Posterior vena cava (tissue), 2 donors: ENCODE data around the gene HOXD13. TPM values are rescaled to one million over a fixed set of nuclear protein-coding genes. Genes with fewer than 3 reads are reported as not detected.

ENCODE experiments used
- DNase-seq: peaks from one replicate; pipeline ENCODE4 v3.0.0-alpha.2; 2020; ENCODE audit warnings: low spot score
- intact Hi-C, 2 donors: fragments of 100-400 bp; cut with DNase I; formaldehyde crosslinking; loops; one replicate each; pipeline versions ENCODE4 v1.14.1 to v1.14.2; 2022 to 2023
- total RNA-seq, 2 donors: library from RNA; stranded (reverse); fragmentation: NEBNext Ultra II Directional; extraction: Animal tissue kit (Norgen Biotek cat#: 25700); gene quantifications; one replicate each; pipeline ENCODE4 v1.2.1, GENCODE V29; 2021
- donor health status: DM: yes; HTN: yes; CAD: no.
- donor health status: DM: yes; HTN: yes; CAD: no.

The HOXD13 gene
- total RNA-seq, 2 donors from 2014 or later = not detected

DNA sequence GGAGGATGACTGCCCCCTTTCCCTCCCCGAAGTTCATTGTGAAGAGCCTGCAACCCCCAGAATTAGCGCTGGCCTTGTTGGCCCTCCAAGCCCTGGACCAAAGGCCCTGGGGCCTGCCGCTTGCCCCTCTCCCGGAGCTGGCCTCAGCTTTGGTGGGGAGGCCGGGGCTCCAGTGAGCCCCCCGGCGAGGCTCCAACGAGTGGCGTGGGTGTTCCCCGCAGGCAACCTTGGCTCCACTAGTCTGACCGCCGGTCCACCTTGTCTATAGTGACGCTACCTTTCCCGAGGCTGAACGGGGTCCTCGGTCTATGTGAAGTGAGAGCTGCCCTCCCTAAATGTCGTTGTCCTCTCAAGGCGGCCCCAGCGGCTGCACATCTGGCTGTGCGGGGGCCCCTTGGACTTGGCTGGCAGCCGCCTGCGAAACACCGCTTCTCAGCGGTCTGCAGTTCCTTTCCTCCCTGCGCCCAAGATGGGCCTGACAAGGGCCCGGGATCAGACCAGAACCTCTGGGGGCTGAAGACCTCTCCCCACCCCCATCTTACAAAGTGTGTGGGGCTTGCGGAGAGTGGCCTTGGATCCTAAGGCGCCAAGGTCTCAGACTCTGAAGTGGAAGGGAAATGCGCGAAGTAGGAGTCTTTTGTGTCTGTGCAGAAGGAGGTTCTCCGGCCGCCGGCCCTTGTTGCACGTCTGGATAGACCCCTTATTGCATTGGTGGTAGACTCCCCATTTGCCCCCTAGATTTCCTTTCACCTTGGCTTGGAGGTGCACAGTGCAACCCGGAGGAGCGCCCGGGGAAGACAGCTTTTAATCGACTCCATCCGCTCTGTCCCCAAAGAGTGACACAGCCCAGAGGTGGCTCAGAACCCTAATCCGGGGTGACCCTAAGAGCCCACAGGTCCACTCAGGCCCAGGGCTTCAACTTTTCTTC lies 20.1 kb downstream of the HOXD13 start:
- DNase-seq = peak; percentile 76
- intact Hi-C loops = no loop called here

- intact Hi-C loops = no loop called here
- no peak for DNase-seq
Measured at GRCh38 chr2:176114120-176114929, 21.8 kb downstream of the HOXD13 start.

DNA sequence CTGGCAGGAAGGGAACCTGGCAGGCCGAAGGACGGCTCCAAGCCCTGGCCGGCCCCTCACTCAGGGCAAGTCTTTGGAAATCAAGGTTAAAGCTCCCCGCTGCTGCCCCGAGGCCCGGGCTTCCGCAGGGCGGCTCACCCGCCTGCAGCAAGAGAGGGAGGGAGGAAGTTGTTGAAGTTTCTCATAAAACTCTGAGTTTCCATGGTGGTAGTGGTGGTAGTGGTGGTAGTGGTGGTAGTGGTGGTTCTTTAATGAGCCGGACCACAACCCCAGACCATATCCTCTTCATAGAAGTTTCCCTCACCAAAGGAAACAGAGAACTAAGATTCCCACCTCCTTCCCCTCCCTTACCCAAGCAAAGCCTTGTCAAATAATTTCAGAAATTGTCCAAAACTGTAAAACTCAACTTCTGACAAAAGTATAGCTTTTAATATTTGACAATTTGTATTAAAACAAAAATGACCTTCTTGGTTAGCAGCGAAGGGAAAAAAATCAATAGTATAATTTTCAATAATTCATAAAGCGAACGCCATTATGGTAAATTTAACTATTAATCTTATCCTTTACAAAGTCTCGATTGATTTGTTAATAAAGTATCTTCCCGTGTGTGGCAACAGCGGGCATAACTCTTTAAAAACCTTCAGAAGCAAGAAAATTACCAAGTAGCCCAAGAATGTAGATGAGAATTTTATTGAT lies 22.6 kb downstream of the HOXD13 start:
- intact Hi-C loops = no loop called here
- DNase-seq = peak; percentile 75

DNA sequence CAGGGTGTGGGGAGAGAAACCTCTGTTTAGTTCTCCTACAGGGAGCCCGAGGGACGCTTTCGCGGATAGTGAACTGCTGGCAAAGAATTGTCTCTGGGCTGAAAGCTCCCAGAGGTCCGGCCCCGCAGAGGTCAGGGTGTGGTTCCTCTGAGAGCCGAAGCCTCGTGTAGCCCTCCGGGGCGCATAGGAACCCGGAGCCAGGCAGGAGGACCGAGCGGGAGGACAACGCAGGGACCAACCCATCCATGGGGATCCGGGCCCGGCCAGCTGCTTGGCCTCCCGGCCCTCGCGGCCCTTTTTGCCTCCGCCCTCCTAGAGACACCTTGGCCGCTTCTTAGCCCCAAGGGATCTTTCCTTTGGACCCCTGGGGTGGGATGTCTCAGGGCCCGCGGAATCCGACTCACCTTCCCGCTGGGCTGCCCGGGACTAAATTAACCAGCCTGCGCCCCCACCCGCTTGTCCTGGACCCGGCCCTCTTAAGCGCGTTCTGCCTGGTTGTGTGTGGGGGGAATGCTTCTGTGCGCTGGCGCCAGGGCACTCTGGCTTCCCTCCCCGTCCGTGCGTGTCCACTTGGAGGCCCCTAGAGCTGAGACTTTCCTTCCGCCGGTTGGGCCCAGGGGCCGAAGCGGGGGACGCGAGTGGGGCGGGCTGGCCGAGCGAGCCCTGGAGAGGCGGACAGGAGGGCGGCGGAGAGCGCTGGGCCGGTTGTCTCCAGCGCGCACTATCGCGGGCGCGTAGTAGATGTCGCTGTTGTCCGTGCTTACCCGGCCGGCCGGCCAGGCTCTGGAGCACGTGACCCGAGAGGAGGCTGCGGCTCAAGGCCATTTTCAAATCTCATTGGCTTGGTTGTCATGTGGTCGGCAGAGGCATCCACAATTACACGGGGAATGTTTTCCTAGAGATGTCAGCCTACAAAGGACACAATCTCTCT lies 23.6 kb downstream of the HOXD13 start, which contains the start of gene HOXD10:
Gene HOXD10, plus strand, starts transcription at position 896 of the 931 bp plus-strand sequence. CDS start 56 bp downstream, outside the sequence.
- DNase-seq = peak; percentile 89
- intact Hi-C loops = no loop called here

- DNase-seq = peak; percentile 79
- intact Hi-C loops = no loop called here
Measured at GRCh38 chr2:176117162-176117822, 24.8 kb downstream of the HOXD13 start.

- no peak for DNase-seq
- intact Hi-C loops = no loop called here
Measured at GRCh38 chr2:176117823-176118371, 25.4 kb downstream of the HOXD13 start.

DNA sequence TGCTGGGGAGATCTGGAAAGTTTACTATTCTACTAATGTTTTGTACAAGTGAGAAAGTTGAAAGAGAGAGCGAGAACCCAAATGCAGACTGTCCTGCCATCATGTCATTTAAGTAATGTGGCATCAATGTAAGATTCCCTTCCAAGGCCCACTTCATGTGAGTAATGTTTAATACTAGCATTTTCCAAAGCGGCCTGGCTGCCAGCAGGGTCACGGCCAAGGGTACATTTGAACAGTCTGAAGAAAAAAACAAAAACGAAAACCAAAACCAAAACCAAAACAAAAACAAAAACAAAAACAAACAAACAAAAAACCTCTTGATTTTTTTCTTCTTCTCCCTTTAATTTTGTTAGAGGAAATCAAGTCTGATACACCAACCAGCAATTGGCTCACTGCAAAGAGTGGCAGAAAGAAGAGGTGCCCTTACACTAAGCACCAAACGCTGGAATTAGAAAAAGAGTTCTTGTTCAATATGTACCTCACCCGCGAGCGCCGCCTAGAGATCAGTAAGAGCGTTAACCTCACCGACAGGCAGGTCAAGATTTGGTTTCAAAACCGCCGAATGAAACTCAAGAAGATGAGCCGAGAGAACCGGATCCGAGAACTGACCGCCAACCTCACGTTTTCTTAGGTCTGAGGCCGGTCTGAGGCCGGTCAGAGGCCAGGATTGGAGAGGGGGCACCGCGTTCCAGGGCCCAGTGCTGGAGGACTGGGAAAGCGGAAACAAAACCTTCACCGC lies 26.2 kb downstream of the HOXD13 start:
- intact Hi-C loops = no loop called here
- DNase-seq = no peak

DNA sequence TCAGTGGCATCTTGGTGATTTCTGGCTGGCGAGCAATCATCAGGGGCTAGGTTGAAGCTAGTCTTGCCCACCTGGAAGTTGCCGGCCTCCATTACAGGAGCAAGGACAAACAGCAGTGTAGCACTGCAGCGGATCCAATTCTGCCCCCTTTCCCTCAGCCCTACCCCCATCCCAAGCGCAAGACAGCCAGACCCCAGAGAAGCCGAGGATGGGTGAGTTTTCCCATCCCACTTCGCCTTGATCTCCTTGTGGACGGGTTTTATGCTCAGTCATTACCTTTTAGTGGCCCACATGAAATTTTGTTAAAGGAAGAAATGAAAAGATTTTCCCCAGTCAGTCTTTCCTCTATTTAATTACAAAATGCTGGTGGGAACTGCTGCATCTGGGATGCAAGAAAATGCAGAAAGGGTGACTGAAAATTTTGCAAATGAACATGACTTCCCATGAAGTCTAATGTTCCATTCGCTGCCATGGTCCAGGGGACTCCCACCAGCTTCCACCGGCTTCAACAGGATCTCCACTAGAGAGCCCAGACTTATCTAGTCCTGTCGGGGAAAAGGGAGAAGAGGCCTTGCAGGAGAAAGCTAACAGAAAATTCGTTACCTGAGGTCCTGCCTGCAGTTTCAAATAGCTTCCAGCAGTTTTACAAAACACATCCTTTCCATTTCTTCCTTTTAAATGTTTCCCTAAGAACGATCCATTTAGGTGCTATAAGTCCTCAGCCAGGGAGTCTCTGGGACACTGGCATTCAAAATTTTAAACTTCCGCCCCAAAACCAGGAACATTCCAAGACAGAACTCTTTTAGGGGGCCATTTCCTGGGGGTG lies 28.1 kb downstream of the HOXD13 start:
- DNase-seq = no peak
- intact Hi-C loops = no loop called here

GRCh38 chr2:176121190-176122051 lies 28.9 kb downstream of the HOXD13 start:
- DNase-seq = no peak
- intact Hi-C loops = no loop called here

- no peak for DNase-seq
- intact Hi-C loops = no loop called here
Measured at GRCh38 chr2:176122052-176122682, 29.6 kb downstream of the HOXD13 start.

- peak; percentile 94 for DNase-seq
- intact Hi-C loops = no loop called here
Measured at GRCh38 chr2:176122683-176123410, 30.3 kb downstream of the HOXD13 start, which contains the start of gene HOXD9. TSS of gene HOXD9 (plus strand) at chr2:176122719. CDS start at chr2:176122769, 50 bp downstream.

DNA sequence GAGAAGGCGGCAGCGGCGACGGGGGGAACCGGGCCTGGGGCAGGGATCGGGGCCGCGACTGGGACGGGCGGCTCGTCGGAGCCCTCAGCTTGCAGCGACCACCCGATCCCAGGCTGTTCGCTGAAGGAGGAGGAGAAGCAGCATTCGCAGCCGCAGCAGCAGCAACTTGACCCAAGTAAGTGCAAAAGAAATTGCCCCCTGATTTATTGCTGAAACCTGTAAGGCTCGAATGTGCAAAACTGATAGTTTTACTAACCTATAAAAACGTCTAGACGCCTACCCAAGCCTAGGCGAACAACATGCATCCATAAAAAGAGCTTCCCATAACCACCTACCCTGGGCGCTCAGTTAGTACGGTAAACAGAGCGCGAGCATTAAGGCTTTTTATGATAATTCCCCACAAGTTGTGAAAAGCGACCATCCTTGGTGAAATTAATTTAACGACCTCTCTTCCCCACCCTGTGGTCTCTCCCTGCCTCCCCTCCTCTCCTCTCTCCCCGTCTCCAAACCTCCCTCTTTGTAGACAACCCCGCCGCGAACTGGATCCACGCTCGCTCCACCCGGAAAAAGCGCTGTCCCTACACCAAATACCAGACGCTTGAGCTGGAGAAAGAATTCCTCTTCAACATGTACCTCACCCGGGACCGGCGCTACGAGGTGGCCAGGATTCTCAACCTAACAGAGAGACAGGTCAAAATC lies 31.0 kb downstream of the HOXD13 start:
- intact Hi-C loops = loop anchor here in 1 of 2 donors (2.0 kb wide), 1 partner anchor 689 kb away; no protein-coding TSS in a partner anchor
- DNase-seq = peak; percentile 74
